GM12878 (cell line): ENCODE data around the gene TMEM236. TPM values are rescaled to one million over a fixed set of nuclear protein-coding genes. Genes with fewer than 3 reads are reported as not detected.

Source experiments
- ATAC-seq: fragments of 200-7000 bp; cut with Tn5 transposase; 3 replicates; pipeline ENCODE4 v1.9.1; 2020; ENCODE audit warnings: mild to moderate bottlenecking, moderate library complexity
- BruUV-seq: library from RNA; stranded (reverse); fragments of 400-500 nt; replicated peaks from 2 replicates; lab custom pipeline; 2021; lab: Mats Ljungman, UMichigan
- CTCF ChIA-PET: fragments of 300-600 bp; sonication (Branson Sonifier 250); formaldehyde crosslinking; extraction: SDS; loops from one replicate; lab custom pipeline; 2021; ENCODE audit warnings: inconsistent platforms; lab: Yijun Ruan, JAX
- POLR2A ChIA-PET: fragments of 350-600 bp; formaldehyde crosslinking; extraction: SDS; loops from one replicate; lab custom pipeline; 2021; ENCODE audit warnings: inconsistent platforms; lab: Charles Lee
- RAD21 ChIA-PET: fragments of 300-600 bp; sonication (Branson Sonifier 250); formaldehyde crosslinking; loops from one replicate; lab custom pipeline; 2023; ENCODE audit warnings: antibody characterized with exemption; ENCODE audit not compliant: unreplicated experiment; lab: Charles Lee
- SMC1A ChIA-PET: fragments of 300-600 bp; sonication (Branson Sonifier 250); formaldehyde crosslinking; loops from one replicate; lab custom pipeline; 2023; ENCODE audit not compliant: unreplicated experiment, uncharacterized antibody; lab: Charles Lee
- DNase-seq: peaks from one replicate; pipeline ENCODE4 v3.0.0-alpha.2; 2011; ENCODE audit warnings: low read depth, low spot score
- FAIRE-seq: peaks from 3 replicates; lab custom pipeline; 2011; peaks lifted over from hg19 to GRCh38; lab: Jason Lieb, UNC
- H2AFZ ChIP-seq: 2 replicates; pipeline ENCODE4 v1.6.0; 2011; ENCODE audit warnings: low read depth, low read length, control low read depth; ENCODE audit not compliant: control insufficient read depth
- H3K27ac ChIP-seq: 2 replicates; pipeline ENCODE4 v1.5.1; 2011; ENCODE audit warnings: control low read depth; ENCODE audit not compliant: control insufficient read depth, insufficient read depth
- H3K27me3 ChIP-seq, 2 experiments: replicated peaks in 1 of 2; 2 replicates each; pipeline versions ENCODE4 v1.6.0 to v1.6.1; 2011; ENCODE audit warnings: low read length in 1 of 2; ENCODE audit not compliant: control insufficient read depth in 2 of 2, insufficient read depth in 2 of 2
- H3K36me3 ChIP-seq, 2 experiments: 2 replicates each; pipeline ENCODE4 v1.5.1; 2011; ENCODE audit warnings: low read length in 1 of 2; ENCODE audit not compliant: control insufficient read depth in 2 of 2, insufficient read depth in 2 of 2
- H3K4me1 ChIP-seq: 2 replicates; pipeline ENCODE4 v1.6.1; 2011; ENCODE audit warnings: mild to moderate bottlenecking, low read length, moderate library complexity, mixed read lengths; ENCODE audit not compliant: control insufficient read depth, insufficient read depth
- H3K4me2 ChIP-seq: 2 replicates; pipeline ENCODE4 v1.6.0; 2011; ENCODE audit warnings: control low read depth; ENCODE audit not compliant: control insufficient read depth, insufficient read depth
- H3K4me3 ChIP-seq: fragments of 200-600 bp; sonication (generic); 2 replicates; pipeline ENCODE4 v1.5.1; 2016
- H3K79me2 ChIP-seq: 2 replicates; pipeline ENCODE4 v1.6.0; 2011; ENCODE audit warnings: low read length; ENCODE audit not compliant: control insufficient read depth, insufficient read depth
- H3K9ac ChIP-seq: 2 replicates; pipeline ENCODE4 v1.8.0; 2011; ENCODE audit warnings: low read length, control low read depth, mixed read lengths; ENCODE audit not compliant: control insufficient read depth, insufficient read depth
- H3K9me3 ChIP-seq: replicated peaks from 3 replicates; pipeline ENCODE4 v1.5.1; 2011; ENCODE audit warnings: mild to moderate bottlenecking, low read length; ENCODE audit not compliant: control insufficient read depth, insufficient read depth
- H4K20me1 ChIP-seq: 2 replicates; pipeline ENCODE4 v1.6.0; 2011; ENCODE audit not compliant: control insufficient read depth, insufficient read depth
- BRCA1 ChIP-seq: IDR thresholded peaks from 2 replicates; pipeline ENCODE4 v1.6.1; 2011; ENCODE audit warnings: low read depth, low read length, improper control_type of control experiment
- CREB1 ChIP-seq: IDR thresholded peaks from 2 replicates; pipeline ENCODE4 v1.6.1; 2012; ENCODE audit warnings: low read depth, mild to moderate bottlenecking, inconsistent platforms
- MEF2A ChIP-seq: IDR thresholded peaks from 2 replicates; pipeline ENCODE4 v1.6.1; 2011; ENCODE audit warnings: low read depth, mild to moderate bottlenecking, low read length, moderate library complexity; ENCODE audit not compliant: insufficient read depth
- NR2C1 ChIP-seq: fragments of 450-650 bp; IDR thresholded peaks from 2 replicates; pipeline ENCODE4 v1.6.1; 2017; ENCODE audit warnings: antibody characterized with exemption, mild to moderate bottlenecking, moderate library complexity
- POLR2A ChIP-seq: IDR thresholded peaks from 2 replicates; pipeline ENCODE4 v1.6.1; 2011; ENCODE audit warnings: low read depth, mild to moderate bottlenecking, low read length
- POLR2AphosphoS2 ChIP-seq: IDR thresholded peaks from 2 replicates; pipeline ENCODE4 v1.6.1; 2011; ENCODE audit warnings: low read depth, mild to moderate bottlenecking, low read length, improper control_type of control experiment, moderate library complexity
- RFX5 ChIP-seq: IDR thresholded peaks from 2 replicates; pipeline ENCODE4 v1.6.1; 2011; ENCODE audit warnings: low read depth, low read length, improper control_type of control experiment
- ZNF274 ChIP-seq: IDR thresholded peaks from one replicate; pipeline ENCODE4 v1.8.0; 2011; ENCODE audit not compliant: insufficient read length, insufficient read depth
- ZSCAN29 ChIP-seq: fragments of 450-650 bp; IDR thresholded peaks from 2 replicates; pipeline ENCODE4 v1.6.1; 2017; ENCODE audit warnings: mild to moderate bottlenecking, moderate library complexity
- WGBS: methylation state at CpG from one replicate; pipeline ENCODE4 v1.1.6; 2016; ENCODE audit warnings: low lambda C conversion rate; ENCODE audit not compliant: insufficient replicate concordance, insufficient coverage; ENCODE audit errors: missing lambda C conversion rate; 5-methylcytosine and 5-hydroxymethylcytosine counted together
- in situ Hi-C: fragments of 300-500 bp; cut with MboI; formaldehyde crosslinking; loops from 9 replicates; pipeline ENCODE4 v1.14.3; 2018; ENCODE audit warnings: mixed read lengths
- intact Hi-C: fragments of 100-400 bp; cut with micrococcal nuclease; formaldehyde crosslinking; loops from one replicate; pipeline ENCODE4 v1.14.2; 2022; ENCODE audit not compliant: unreplicated experiment
- polyA plus RNA-seq, 11 experiments: library from polyadenylated mRNA; depleted of rRNA in 4 of 11; unstranded in 6 of 11; stranded (reverse) in 5 of 11; fragments of >200 nt; fragmentation: Nextera tagmentation in 4 of 11; fragmentation: Illumina TruSeq in 1 of 11; extraction: Ambion mirVana in 4 of 11; extraction: Trizol in 1 of 11; gene quantifications; 1 replicate in 1 of 11; 2 replicates in 10 of 11; pipeline versions ENCODE4 v1.2.1 to v1.2.3, GENCODE V29; 2011 to 2016; ENCODE audit warnings: inconsistent platforms in 2 of 11, missing spikeins in 2 of 11, low read depth in 1 of 11
- total RNA-seq, 4 experiments: library from RNA; depleted of rRNA in 3 of 4; stranded (reverse); fragments of >200 nt in 3 of 4; fragmentation: Illumina TruSeq in 1 of 4; extraction: Trizol in 1 of 4; gene quantifications; 2 replicates each; pipeline versions ENCODE4 v1.2.1 to v1.2.3, GENCODE V29; 2013 to 2021
- TF ChIP-seq, protein P1 (sequence below): IDR thresholded peaks from 2 replicates; pipeline ENCODE4 v1.6.1; 2012; ENCODE audit warnings: low read depth, low read length, improper control_type of control experiment

The TMEM236 gene
- total and polyA plus RNA-seq, 10 of the 15 experiments (the other 5 are each of a cell fraction or from before 2014, with no cell fraction given) = 0.03 TPM; not detected in 9

DNA sequence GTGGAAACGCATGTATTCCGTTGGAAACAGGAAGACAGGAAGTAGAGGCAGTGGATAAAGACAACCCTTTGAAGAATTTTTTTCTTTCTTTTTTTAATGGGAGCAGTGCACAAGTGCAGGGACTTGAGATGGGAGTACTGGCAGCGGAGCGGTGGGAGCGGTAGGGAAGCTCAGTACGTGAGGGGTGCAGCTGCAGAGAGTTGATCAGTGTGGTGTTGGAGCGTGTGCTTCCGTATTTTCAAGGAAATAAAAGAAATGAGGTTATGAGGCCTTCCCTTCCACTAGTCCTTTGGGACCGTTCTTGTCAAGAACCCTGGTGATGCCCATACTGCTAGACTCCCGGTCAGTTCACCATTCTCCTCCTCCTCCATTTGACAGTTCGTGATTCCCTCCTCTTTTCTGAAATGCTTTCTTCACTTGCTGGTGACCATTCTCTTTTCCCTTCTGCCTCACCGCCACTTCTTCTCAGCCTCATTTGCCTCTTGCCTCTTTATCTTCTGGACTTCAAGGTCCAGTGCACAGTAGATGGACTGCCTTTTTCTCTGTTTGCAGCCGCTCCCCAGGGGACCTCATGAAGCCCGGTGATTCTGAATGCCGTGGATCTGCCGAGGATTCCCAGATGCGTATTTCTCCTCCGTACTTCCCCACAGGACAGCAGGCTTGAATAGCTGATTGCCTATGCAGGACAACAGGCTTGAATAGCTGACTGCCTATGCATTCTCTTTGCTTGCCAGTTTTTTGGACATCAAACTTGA is 39.1 kb upstream of the TMEM236 start:
- intact Hi-C loops = no loop called here
- WGBS = 97% methylated on average over 18 of the region's 18 CpGs
- H3K4me3 ChIP-seq = no peak overlapping the region
- no peaks in the 10 kb centered on the region for H3K27me3 ChIP-seq
- H3K4me1 ChIP-seq = no peaks in the 10 kb centered on the region
- no peak overlapping the region for H3K9ac ChIP-seq
- H2AFZ ChIP-seq = no peak overlapping the region
- SMC1A ChIA-PET = no interaction called here
- TF ChIP-seq POLR2A = no peak
- TF ChIP-seq POLR2AphosphoS2 = no peak
- TF ChIP-seq, protein P1, sequence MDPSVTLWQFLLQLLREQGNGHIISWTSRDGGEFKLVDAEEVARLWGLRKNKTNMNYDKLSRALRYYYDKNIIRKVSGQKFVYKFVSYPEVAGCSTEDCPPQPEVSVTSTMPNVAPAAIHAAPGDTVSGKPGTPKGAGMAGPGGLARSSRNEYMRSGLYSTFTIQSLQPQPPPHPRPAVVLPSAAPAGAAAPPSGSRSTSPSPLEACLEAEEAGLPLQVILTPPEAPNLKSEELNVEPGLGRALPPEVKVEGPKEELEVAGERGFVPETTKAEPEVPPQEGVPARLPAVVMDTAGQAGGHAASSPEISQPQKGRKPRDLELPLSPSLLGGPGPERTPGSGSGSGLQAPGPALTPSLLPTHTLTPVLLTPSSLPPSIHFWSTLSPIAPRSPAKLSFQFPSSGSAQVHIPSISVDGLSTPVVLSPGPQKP = no peak
- no peak for TF ChIP-seq RFX5
- no peak for TF ChIP-seq MEF2A
- TF ChIP-seq ZNF274 = no peak
- TF ChIP-seq, all 136 proteins: peak for 0
- Histone ChIP-seq H3K9me3 (no peaks in the 10 kb centered on the region), H3K36me3 (peaks cover 6 to 8% of the 10 kb centered on the region in 2 experiments; a peak in 3 of 4 replicates), H3K27ac (no peak overlapping the region), H3K4me2 (no peak overlapping the region), H3K79me2 (no peaks in the 10 kb centered on the region), H4K20me1 (no peaks in the 10 kb centered on the region)
- ChIA-PET POLR2A (no interaction called here), CTCF (no interaction called here), RAD21 (no interaction called here)
- in situ Hi-C loops = no loop called here
- ATAC-seq = no peak
- DNase-seq = no peak
- FAIRE-seq = no peak
- no TSS peak for BruUV-seq

DNA sequence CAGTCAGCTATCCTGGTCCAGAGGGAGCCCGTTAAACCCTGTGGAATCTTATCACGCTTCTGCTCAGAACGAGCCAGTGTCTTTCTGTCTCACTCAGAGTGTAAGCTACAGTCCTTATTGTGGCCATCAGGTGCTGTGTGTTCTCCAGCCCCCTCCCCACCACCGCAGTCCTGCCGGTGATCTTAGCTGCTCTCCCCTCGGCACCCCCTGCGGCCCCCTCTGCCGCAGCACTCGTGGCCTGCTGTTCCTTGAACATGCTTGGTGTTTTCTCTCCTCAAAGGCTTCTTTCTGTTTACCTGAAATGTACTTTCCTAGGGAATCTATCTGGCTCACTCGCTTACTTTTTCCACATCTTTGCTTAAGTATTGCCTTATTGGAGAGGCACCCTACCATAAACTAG is 38.2 kb upstream of the TMEM236 start:
- intact Hi-C loops (no loop called here), in situ Hi-C loops (no loop called here)
- no peak overlapping the region for H2AFZ ChIP-seq
- H3K4me2 ChIP-seq = no peak overlapping the region
- ChIA-PET RAD21 (interaction anchor here (0.5 kb wide), 1 partner anchor 7 kb away, joined by 3 read pairs; no protein-coding TSS in a partner anchor), POLR2A (no interaction called here), CTCF (no interaction called here), SMC1A (no interaction called here)
- H3K4me3 ChIP-seq = no peak overlapping the region
- H3K27me3 ChIP-seq = no peaks in the 10 kb centered on the region
- no peaks in the 10 kb centered on the region for H4K20me1 ChIP-seq
- DNase-seq = no peak
- no peak overlapping the region for H3K9ac ChIP-seq
- peaks cover 4 to 8% of the 10 kb centered on the region in 2 experiments; a peak in 3 of 4 replicates for H3K36me3 ChIP-seq
- H3K9me3 ChIP-seq = no peaks in the 10 kb centered on the region
- no peak for TF ChIP-seq POLR2A
- no peak for TF ChIP-seq ZSCAN29
- no peak for TF ChIP-seq BRCA1
- TF ChIP-seq NR2C1 = no peak
- TF ChIP-seq CREB1 = no peak
- BruUV-seq = no TSS peak
- H3K79me2 ChIP-seq = no peaks in the 10 kb centered on the region
- no peak for FAIRE-seq
- ATAC-seq = no peak
- no peaks in the 10 kb centered on the region for H3K4me1 ChIP-seq
- no peak overlapping the region for H3K27ac ChIP-seq
- 97% methylated on average over 10 of the region's 10 CpGs for WGBS
